OCI-LY1 (cell line): ENCODE data around the gene VPS16.

ENCODE experiments used
- CTCF ChIP-seq: fragments of 200-600 bp; sonication (generic), shearing (Covaris generic); IDR thresholded peaks from 2 replicates; pipeline ENCODE4 v1.5.1; 2017; ENCODE audit warnings: mild to moderate bottlenecking, antibody characterized with exemption, low read length, moderate library complexity, mixed read lengths
- EZH2 ChIP-seq: fragments of 200-600 bp; sonication (generic), shearing (Covaris generic); IDR thresholded peaks from 2 replicates; pipeline ENCODE4 v1.8.0; 2017; ENCODE audit warnings: borderline replicate concordance, mixed run types, mild to moderate bottlenecking, antibody characterized with exemption, low read length, moderate library complexity, mixed read lengths

DNA sequence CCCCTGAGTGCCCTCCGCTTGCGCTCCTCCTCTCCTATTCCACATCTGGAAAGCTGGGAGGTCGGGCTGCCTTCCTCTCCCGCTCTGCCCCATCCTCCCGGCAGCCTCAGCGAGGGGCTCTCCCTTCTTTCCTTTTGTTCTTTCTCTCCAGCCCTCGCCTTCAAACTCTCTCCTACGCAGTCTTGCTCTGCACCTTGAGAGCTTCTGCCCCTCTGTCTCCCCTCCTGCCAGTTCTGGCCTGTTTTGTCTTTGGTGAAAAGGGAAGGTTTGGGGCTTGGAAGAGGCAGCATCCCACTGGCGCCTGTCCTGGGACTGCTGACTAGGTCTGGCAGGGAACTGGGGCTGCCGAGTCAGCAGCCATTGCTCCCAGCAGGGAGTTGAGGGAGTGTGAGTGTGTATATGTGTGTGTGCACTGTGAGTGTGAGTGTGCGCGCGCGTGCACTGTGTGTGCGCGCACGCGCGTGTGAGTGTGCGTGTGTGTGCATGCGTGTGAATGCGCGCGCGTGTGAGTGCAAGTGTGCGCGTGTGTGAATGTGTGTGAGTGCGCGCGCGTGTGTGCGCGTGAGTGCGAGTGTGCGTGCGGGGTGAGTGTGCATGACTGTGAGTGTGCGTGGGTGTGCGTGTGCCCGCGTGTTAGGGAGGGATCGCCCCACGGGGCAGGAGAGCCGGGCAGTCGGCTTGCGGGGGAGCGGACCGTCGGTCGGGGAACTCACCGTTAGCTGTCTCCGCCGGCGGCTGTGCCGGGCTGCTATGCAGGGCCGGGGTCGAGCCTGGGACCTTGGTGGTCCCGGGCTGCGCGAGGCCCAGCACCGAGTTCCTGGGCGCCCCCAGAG, 40.6 kb upstream of the VPS16 start:
- no peak for TF ChIP-seq CTCF
- no peak for TF ChIP-seq EZH2
